ENCODE data around the gene PDE11A.

GRCh38 chr2:177733322-177733855 lies 339.2 kb downstream of the PDE11A start:
- TF ChIP-seq CTCF (IDR thresholded peaks at IDR 0.05; ENCODE audit: low read depth, low read length, missing input control) (no peak), TAF1 (conservative IDR thresholded peaks at IDR 0.05) (no peak), RAD21 (IDR thresholded peaks at IDR 0.05) (no peak), JUND (IDR thresholded peaks at IDR 0.05) (no peak), RXRA (IDR thresholded peaks at IDR 0.05) (no peak), EGR1 (IDR thresholded peaks at IDR 0.05; ENCODE audit: low read depth in 2 of 2) (no peak), MAX (IDR thresholded peaks at IDR 0.05) (no peak), GABPA (IDR thresholded peaks at IDR 0.05 in 1 of 2, conservative IDR thresholded peaks at IDR 0.05 in 1 of 2) (no peak), ZBTB33 (IDR thresholded peaks at IDR 0.05) (no peak), ATF3 (IDR thresholded peaks at IDR 0.05) (no peak)
